Left lung (tissue), 10 donors: ENCODE measurements around the gene FOXK1. TPM values are rescaled to one million over a fixed set of nuclear protein-coding genes. Genes with fewer than 3 reads are reported as not detected.

Experiments used
- ATAC-seq: fragments of 200-7000 bp; cut with Tn5 transposase; one replicate; pipeline ENCODE4 v1.9.1; 2020; ENCODE audit warnings: moderate library complexity
- DNase-seq, 4 donors: peaks; one replicate each; pipeline ENCODE4 v3.0.0-alpha.2; 2013 to 2020
- H3K27ac ChIP-seq, 2 donors: fragments of 200-600 bp; sonication (generic) in 1 of 2; one replicate each; pipeline versions ENCODE4 v1.5.0 to v1.8.0; 2020 to 2021
- H3K27me3 ChIP-seq, 2 donors: fragments of 200-600 bp; sonication (generic) in 1 of 2; one replicate each; pipeline versions ENCODE4 v1.5.0 to v1.8.0; 2020 to 2021
- H3K36me3 ChIP-seq, 2 donors: fragments of 200-600 bp; sonication (generic) in 1 of 2; one replicate each; pipeline versions ENCODE4 v1.5.0 to v1.8.0; 2020 to 2021
- H3K4me1 ChIP-seq, 2 donors: fragments of 200-600 bp; one replicate each; pipeline ENCODE4 v1.8.0; 2021
- H3K4me3 ChIP-seq, 2 donors: fragments of 200-600 bp; sonication (generic) in 1 of 2; one replicate each; pipeline versions ENCODE4 v1.5.0 to v1.8.0; 2020 to 2021; ENCODE audit warnings: mild to moderate bottlenecking in 1 of 2
- H3K9me3 ChIP-seq, 2 donors: fragments of 200-600 bp; sonication (generic) in 1 of 2; one replicate each; pipeline versions ENCODE4 v1.5.0 to v1.8.0; 2020 to 2021
- CTCF ChIP-seq, 2 donors: fragments of 200-600 bp; sonication (generic) in 1 of 2; IDR thresholded peaks; one replicate each; pipeline versions ENCODE4 v1.5.0 to v1.8.0; 2021; ENCODE audit warnings: antibody characterized with exemption in 2 of 2
- intact Hi-C, 2 donors: fragments of 100-400 bp; cut with DNase I; formaldehyde crosslinking; loops; one replicate each; pipeline versions ENCODE4 v1.11.2 to v1.14.2; 2022
- polyA plus RNA-seq, 6 donors: library from polyadenylated mRNA; unstranded; fragments of 120-200 nt; gene quantifications; one replicate each; pipeline ENCODE4 v1.2.1, GENCODE V29; 2013; ENCODE audit not compliant: insufficient read length in 6 of 6
- total RNA-seq, 2 donors: library from RNA; stranded (reverse); fragmentation: NEBNext Ultra II Directional; extraction: Animal tissue kit (Norgen Biotek cat#: 25700); gene quantifications; one replicate each; pipeline ENCODE4 v1.2.1, GENCODE V29; 2021
- donor health status: DM: no; HTN: yes; CAD: no.
- donor health status: DM: no; HTN: no; CAD: no.

FOXK1 gene
- total and polyA plus RNA-seq, 8 donors, result 15.1 to 29.2 (median 18.8) TPM

- Histone ChIP-seq H3K9me3 (no peaks in the 10 kb centered on the region), H3K36me3 (peaks cover 0 to 11% of the 10 kb centered on the region in 2 donors), H3K27ac (no peak overlapping the region), H3K4me1 (peaks cover 17 to 21% of the 10 kb centered on the region in 2 donors), H3K4me3 (no peak overlapping the region), H3K27me3 (no peaks in the 10 kb centered on the region)
- intact Hi-C loops, result no loop called here
- TF ChIP-seq CTCF (IDR thresholded peaks at IDR 0.05), result no peak
- no peak for ATAC-seq
- DNase-seq, result peak in 1 of 4 donors; percentile 49
Measured at GRCh38 chr7:4771737-4772136, 89.6 kb downstream of the FOXK1 start.

- no peaks in the 10 kb centered on the region for H3K9me3 ChIP-seq
- H3K36me3 ChIP-seq, result peaks cover 0 to 6% of the 10 kb centered on the region in 2 donors
- H3K4me1 ChIP-seq, result peaks cover 20 to 27% of the 10 kb centered on the region in 2 donors
- intact Hi-C loops, result no loop called here
- no peaks in the 10 kb centered on the region for H3K27me3 ChIP-seq
- H3K27ac ChIP-seq, result no peak overlapping the region
- ATAC-seq (no peak), DNase-seq (peak in 1 of 4 donors; percentile 51)
- H3K4me3 ChIP-seq, result no peak overlapping the region
- TF ChIP-seq CTCF (IDR thresholded peaks at IDR 0.05), result no peak
Measured at GRCh38 chr7:4772306-4772705, 90.2 kb downstream of the FOXK1 start.

GRCh38 chr7:4774007-4774406 lies 91.9 kb downstream of the FOXK1 start:
- no peak for TF ChIP-seq CTCF (IDR thresholded peaks at IDR 0.05)
- Histone ChIP-seq H3K27me3 (no peaks in the 10 kb centered on the region), H3K4me3 (peak overlapping the region in 1 of 2 donors; percentile 92), H3K4me1 (peaks cover 20 to 39% of the 10 kb centered on the region in 2 donors), H3K27ac (no peak overlapping the region), H3K36me3 (peaks cover 0 to 10% of the 10 kb centered on the region in 2 donors), H3K9me3 (no peaks in the 10 kb centered on the region)
- ATAC-seq, result no peak
- intact Hi-C loops, result no loop called here
- no peak for DNase-seq

- DNase-seq (peak in 3 of 4 donors; percentile 56 to 84 (median 65)), ATAC-seq (peak; percentile 51)
- peaks cover 17 to 34% of the 10 kb centered on the region in 2 donors for H3K4me1 ChIP-seq
- peaks cover 0 to 11% of the 10 kb centered on the region in 2 donors for H3K36me3 ChIP-seq
- H3K27me3 ChIP-seq, result no peaks in the 10 kb centered on the region
- no peaks in the 10 kb centered on the region for H3K9me3 ChIP-seq
- TF ChIP-seq CTCF (IDR thresholded peaks at IDR 0.05), result no peak
- peak overlapping the region; percentile 87 to 92 for H3K4me3 ChIP-seq
- H3K27ac ChIP-seq, result peak overlapping the region; percentile 99
- intact Hi-C loops, result no loop called here
Measured at GRCh38 chr7:4774658-4775249, 92.7 kb downstream of the FOXK1 start.

- Histone ChIP-seq H3K4me3 (peak within 1 kb of the TSS; percentile 87 to 92), H3K9me3 (no peaks in the 10 kb centered on the region), H3K4me1 (peaks cover 14 to 34% of the 10 kb centered on the region in 2 donors), H3K27me3 (no peaks in the 10 kb centered on the region), H3K36me3 (peaks cover 0 to 17% of the 10 kb centered on the region in 2 donors), H3K27ac (peak within 1 kb of the TSS; percentile 99)
- no peak for TF ChIP-seq CTCF (IDR thresholded peaks at IDR 0.05)
- intact Hi-C loops, result no loop called here
- DNase-seq (peak; percentile 92 to 99 (median 98)), ATAC-seq (peak; percentile 97)
Measured at GRCh38 chr7:4775250-4775847, 93.3 kb downstream of the FOXK1 start, which contains the start of gene AP5Z1. AP5Z1 (plus strand) TSS chr7:4775623; CDS start chr7:4775716, 93 bp downstream.
